Fibroblast of skin of back (primary cell): ENCODE measurements around the gene OPTC.
A peak's percentile ranks its signal among the peaks of the same experiment; 100 is the strongest.
"Not testable (repeated sequence)": the region's sequence is repeated elsewhere in the genome, so short reads cannot be mapped to it uniquely, and the experiment has no call there.

Experiments
- DNase-seq: peaks from one replicate; pipeline ENCODE4 v3.0.0-alpha.2; 2013

Gene OPTC

GRCh38 chr1:203517426-203518110 lies 23.6 kb downstream of the OPTC start:
- DNase-seq = no peak

- DNase-seq = not testable (repeated sequence)
These were observed 24.2 kb downstream of the OPTC start for GRCh38 chr1:203518139-203518538.

- DNase-seq = no peak
These were observed 24.6 kb downstream of the OPTC start for GRCh38 chr1:203518541-203518940.

GRCh38 chr1:203519053-203519840 lies 25.3 kb downstream of the OPTC start:
- no peak for DNase-seq

GRCh38 chr1:203519896-203520295 lies 25.9 kb downstream of the OPTC start:
- no peak for DNase-seq

GRCh38 chr1:203520315-203520714 lies 26.4 kb downstream of the OPTC start:
- DNase-seq = peak; percentile 81

- no peak for DNase-seq
These were observed 27.3 kb downstream of the OPTC start for GRCh38 chr1:203521074-203521794.

GRCh38 chr1:203521812-203522211 lies 27.9 kb downstream of the OPTC start:
- no peak for DNase-seq

- peak; percentile 44 for DNase-seq
These were observed 28.3 kb downstream of the OPTC start for GRCh38 chr1:203522237-203522636.

GRCh38 chr1:203523667-203524066 lies 29.7 kb downstream of the OPTC start:
- no peak for DNase-seq

GRCh38 chr1:203524152-203524551 lies 30.2 kb downstream of the OPTC start:
- DNase-seq = no peak

- no peak for DNase-seq
These were observed 30.9 kb downstream of the OPTC start for GRCh38 chr1:203524824-203525223.

- DNase-seq = no peak
These were observed 31.7 kb downstream of the OPTC start for GRCh38 chr1:203525685-203526084.

- DNase-seq = no peak
These were observed 32.2 kb downstream of the OPTC start for GRCh38 chr1:203526130-203526529.

- DNase-seq = peak; percentile 34
These were observed 32.6 kb downstream of the OPTC start for GRCh38 chr1:203526572-203526971.

GRCh38 chr1:203527013-203527412 lies 33.1 kb downstream of the OPTC start:
- no peak for DNase-seq

GRCh38 chr1:203528063-203528462 lies 34.1 kb downstream of the OPTC start:
- no peak for DNase-seq

GRCh38 chr1:203528976-203529835 lies 35.3 kb downstream of the OPTC start:
- no peak for DNase-seq

GRCh38 chr1:203531063-203531462 lies 37.1 kb downstream of the OPTC start:
- DNase-seq = no peak

GRCh38 chr1:203534012-203534411 lies 40.1 kb downstream of the OPTC start:
- no peak for DNase-seq

GRCh38 chr1:203534526-203534925 lies 40.6 kb downstream of the OPTC start:
- peak; percentile 100 for DNase-seq

GRCh38 chr1:203536575-203536974 lies 42.6 kb downstream of the OPTC start:
- peak; percentile 45 for DNase-seq
